ENCODE measurements around the gene ERGIC1.
A peak's percentile ranks its signal among the peaks of the same experiment; 100 is the strongest.

Gene ERGIC1

GRCh38 chr5:172971482-172971881 lies 137.4 kb downstream of the ERGIC1 start:
- no peak for DNase-seq

GRCh38 chr5:172972552-172972951 lies 138.5 kb downstream of the ERGIC1 start:
- DNase-seq = no peak

DNA sequence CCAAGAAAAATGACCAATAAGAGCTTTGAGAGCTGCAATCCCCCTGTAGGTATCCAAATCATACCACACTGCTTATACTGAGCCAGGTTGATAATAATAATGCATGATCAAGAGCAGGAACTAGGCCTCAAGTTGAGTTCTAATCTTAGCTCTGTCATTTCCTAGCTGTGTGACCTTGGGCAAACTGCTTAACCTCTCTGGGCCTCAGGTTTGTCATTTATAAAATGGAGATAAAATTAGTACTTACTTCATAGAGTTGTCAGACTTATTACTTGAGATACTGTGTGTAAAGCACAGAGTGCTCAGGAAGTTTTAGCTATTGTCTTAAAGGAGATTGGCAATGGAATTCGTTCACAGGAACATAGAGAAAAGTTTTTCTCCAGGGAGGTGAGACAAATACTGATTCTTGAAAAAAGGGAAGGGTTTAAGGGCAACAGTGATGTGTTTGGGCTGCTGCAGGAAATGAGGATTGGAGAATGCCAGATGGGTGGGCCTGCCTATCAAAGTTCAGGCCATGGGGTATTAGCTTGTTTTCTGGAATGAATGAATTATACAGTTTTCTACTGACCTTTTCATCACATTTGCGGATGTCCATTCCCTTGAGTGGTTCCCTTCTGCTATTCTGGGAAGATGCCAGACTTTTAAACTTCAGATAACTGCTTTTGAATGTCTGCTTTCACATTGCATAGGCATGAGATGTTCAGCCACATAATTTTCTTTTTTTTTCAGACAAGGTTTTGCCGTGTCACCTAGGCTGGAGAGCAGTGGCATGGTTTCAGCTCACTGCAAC lies 139.3 kb downstream of the ERGIC1 start:
- DNase-seq = no peak

DNA sequence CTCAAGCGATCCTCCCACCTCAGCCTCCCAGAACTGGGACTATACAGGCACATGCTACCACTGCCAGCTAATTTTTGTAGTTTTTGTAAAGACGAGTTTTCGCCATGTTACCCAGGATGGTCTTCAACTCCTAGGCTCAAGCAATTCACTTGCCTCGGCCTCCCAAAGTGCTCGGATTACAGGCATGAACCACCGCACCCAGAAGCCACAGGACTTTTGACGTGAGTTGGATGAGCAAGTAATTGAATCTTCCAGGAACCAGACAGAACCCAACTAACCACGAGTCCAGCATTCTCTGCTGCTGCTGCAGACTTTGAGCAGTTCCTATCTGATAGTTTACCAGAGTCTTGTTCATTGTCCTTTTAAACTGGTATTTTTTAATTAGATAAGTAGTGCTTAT lies 139.9 kb downstream of the ERGIC1 start:
- DNase-seq = no peak

DNA sequence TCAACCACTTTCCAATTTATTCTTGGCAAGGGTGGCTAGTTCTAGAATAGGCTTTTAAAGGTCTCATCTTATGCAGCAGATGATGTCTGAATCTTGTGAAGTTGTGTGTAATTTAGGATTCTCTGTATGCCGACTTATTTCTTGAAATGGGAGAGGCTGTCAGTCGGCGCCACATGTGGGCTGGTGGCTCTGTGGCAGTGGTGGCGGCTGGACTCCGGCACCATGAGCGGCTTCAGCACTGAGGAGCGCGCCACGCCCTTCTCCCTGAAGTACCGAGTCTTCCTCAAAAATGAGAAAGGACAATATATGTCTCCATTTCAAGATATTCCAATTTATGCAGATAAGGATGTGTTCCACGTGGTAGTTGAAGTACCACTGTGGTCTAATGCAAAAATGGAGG lies 141.2 kb downstream of the ERGIC1 start:
- no peak for DNase-seq

GRCh38 chr5:172979778-172980177 lies 145.7 kb downstream of the ERGIC1 start:
- no peak for DNase-seq

- no peak for DNase-seq
Observed at GRCh38 chr5:172981931-172982330, 147.9 kb downstream of the ERGIC1 start.

- peak; percentile 66 to 98 (median 94) for DNase-seq
Observed at GRCh38 chr5:172983542-172984243, 149.6 kb downstream of the ERGIC1 start, which contains the start of gene ATP6V0E1. Gene ATP6V0E1 (plus strand): TSS chr5:172983771. CDS start chr5:172983861, 90 bp downstream.

- peak in 51 of 56 donors; percentile 7 to 79 (median 40) for DNase-seq
Observed at GRCh38 chr5:172984244-172984953, 150.3 kb downstream of the ERGIC1 start.

- no peak for DNase-seq
Observed at GRCh38 chr5:172985596-172985995, 151.5 kb downstream of the ERGIC1 start.

- DNase-seq = no peak
Observed at GRCh38 chr5:172988276-172988675, 154.2 kb downstream of the ERGIC1 start.

- no peak for DNase-seq
Observed at GRCh38 chr5:172990776-172991175, 156.7 kb downstream of the ERGIC1 start.

- no peak for DNase-seq
Observed at GRCh38 chr5:172994405-172994804, 160.4 kb downstream of the ERGIC1 start.

DNA sequence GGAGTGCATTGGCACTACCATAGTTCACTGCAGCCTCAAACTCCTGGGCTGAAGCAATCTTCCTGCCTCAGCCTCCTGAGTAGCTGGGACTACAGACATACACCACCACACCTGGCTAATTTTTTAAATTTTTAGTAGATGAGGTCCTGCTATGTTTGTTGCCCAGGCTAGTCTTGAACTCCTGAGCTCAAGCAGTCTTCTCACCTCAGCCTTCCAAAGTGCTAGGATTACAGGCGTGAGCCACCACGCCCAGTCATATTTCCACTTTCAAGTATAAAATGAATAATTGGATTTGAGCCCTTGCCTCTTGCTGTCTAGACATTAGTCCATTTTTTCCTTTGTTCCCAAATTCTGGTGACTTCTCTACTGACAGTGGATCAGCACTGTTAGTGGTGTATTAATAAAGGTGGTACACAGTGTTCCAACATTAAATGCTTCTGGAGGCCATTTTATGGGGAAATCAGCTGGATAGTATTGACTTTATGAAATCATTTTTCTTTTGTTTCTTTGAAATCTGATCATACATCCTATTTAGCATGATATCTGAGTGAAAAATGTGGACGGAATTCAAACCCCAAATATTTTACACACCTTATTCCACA lies 165.4 kb downstream of the ERGIC1 start:
- no peak for DNase-seq

DNA sequence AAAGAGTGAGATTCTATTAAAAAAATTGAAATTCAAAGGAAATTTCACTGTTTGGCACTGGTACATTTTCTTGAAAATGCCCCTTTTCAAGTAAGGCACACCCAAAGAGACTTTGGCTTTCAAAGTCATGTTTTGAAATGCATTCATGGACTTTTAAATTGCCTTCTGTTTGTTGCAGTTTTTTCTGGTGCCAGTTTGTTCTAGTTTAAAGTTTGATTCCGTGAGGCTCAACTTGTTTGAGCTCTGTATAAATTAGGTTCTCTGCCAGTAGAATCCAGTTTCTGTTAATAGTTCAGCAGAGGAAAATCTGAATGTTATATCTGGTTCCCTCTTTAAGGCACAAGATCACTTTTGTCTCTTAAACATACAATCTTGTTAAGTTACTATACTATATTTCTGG lies 165.9 kb downstream of the ERGIC1 start:
- DNase-seq = no peak

GRCh38 chr5:173001229-173001841 lies 167.3 kb downstream of the ERGIC1 start:
- DNase-seq = no peak
